ENCODE measurements around the gene BRD3OS.
"Not testable (repeated sequence)": the region's sequence is repeated elsewhere in the genome, so short reads cannot be mapped to it uniquely, and the experiment has no call there.

BRD3OS gene

DNA sequence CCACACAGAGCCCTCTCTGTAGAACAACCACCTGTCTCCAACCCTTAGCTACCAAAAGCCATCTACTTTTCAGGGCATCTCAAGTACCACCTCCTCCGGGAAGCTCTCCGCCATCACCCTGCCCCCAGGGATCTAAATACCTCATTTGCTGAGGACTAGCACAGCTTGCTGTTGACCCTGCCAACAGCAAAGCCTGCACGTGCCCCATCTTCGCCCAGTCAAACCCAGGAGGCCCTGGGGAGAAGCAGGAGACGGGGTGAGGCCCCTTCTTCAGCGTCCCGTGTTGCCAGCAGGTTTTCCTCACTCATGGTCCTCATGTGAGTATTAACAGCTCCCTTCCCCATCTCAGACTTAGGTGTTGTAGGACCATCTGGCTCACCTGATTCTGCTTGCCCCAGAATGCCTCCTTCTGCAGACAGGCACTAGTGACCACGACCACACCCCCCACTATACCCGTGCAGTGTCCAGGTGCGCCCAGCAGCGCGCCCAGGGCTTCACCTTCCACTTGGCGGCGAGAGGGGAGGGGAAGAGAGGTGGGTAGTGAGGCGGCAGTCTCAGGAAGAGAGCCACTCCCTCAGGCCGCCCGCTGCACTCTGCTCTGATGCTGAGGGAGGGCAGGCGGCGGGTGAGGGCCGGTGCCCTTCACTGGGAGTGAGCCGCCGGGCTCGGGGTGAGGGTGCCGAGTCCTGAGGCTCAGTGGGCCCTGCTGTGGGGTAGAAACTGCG lies 44.3 kb upstream of the BRD3OS start:
- H3K9me3 ChIP-seq (ENCODE audit: control insufficient read depth in 2 of 2, low read length in 2 of 2) = no peaks in the 10 kb centered on the region
- no peak overlapping the region for H3K4me3 ChIP-seq (ENCODE audit: low read length in 2 of 2)
- H3K27ac ChIP-seq (ENCODE audit: low read length) = no peak overlapping the region
- no peaks in the 10 kb centered on the region for H3K36me3 ChIP-seq (ENCODE audit: control insufficient read depth in 2 of 2, insufficient read depth in 2 of 2, low read length in 2 of 2)
- H3K27me3 ChIP-seq (ENCODE audit: control insufficient read depth in 1 of 2, insufficient read depth in 2 of 2, low read length in 2 of 2) = peaks cover 0 to 2% of the 10 kb centered on the region in 2 donors
- H3K4me1 ChIP-seq (ENCODE audit: control insufficient read depth, insufficient read depth, low read length) = peaks cover 16% of the 10 kb centered on the region
- H3K9ac ChIP-seq (ENCODE audit: low read length in 2 of 2) = no peak overlapping the region

DNA sequence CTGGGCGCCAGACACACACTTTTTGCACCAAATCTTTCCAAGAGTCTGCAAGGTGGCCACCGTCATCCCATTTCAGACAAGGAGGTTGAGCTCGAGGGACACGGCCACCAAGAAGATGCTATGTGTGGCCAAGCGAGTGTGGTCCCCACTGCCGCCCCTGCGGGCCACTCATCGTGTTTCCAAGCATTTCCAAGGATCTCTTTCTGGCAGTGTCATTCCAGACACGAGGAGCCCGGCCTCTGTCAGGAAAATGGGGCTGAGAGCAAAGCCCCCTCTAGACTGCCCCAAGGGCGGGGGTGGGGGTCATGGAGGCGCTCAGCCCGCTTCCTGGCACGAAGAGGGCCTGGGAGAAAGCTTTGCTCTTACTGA lies 43.7 kb upstream of the BRD3OS start:
- Histone ChIP-seq H3K4me3 (ENCODE audit: low read length in 2 of 2) (no peak overlapping the region), H3K27ac (ENCODE audit: low read length) (no peak overlapping the region)

GRCh38 chr9:133981958-133982681 lies 43.2 kb upstream of the BRD3OS start:
- no peaks in the 10 kb centered on the region for H3K36me3 ChIP-seq (ENCODE audit: control insufficient read depth in 2 of 2, insufficient read depth in 2 of 2, low read length in 2 of 2)
- peaks cover 16% of the 10 kb centered on the region for H3K4me1 ChIP-seq (ENCODE audit: control insufficient read depth, insufficient read depth, low read length)
- no peak overlapping the region for H3K4me3 ChIP-seq (ENCODE audit: low read length in 2 of 2)
- peaks cover 0 to 2% of the 10 kb centered on the region in 2 donors for H3K27me3 ChIP-seq (ENCODE audit: control insufficient read depth in 1 of 2, insufficient read depth in 2 of 2, low read length in 2 of 2)
- no peak overlapping the region for H3K27ac ChIP-seq (ENCODE audit: low read length)
- no peaks in the 10 kb centered on the region for H3K9me3 ChIP-seq (ENCODE audit: control insufficient read depth in 2 of 2, low read length in 2 of 2)
- H3K9ac ChIP-seq (ENCODE audit: low read length in 2 of 2) = no peak overlapping the region

More for the DNA sequence above, 43.7 kb upstream of the BRD3OS start:
- no peak overlapping the region for H3K9ac ChIP-seq (ENCODE audit: low read length in 2 of 2)
- H3K27me3 ChIP-seq (ENCODE audit: control insufficient read depth in 1 of 2, insufficient read depth in 2 of 2, low read length in 2 of 2) = peaks cover 0 to 2% of the 10 kb centered on the region in 2 donors
- H3K36me3 ChIP-seq (ENCODE audit: control insufficient read depth in 2 of 2, insufficient read depth in 2 of 2, low read length in 2 of 2) = no peaks in the 10 kb centered on the region
- H3K4me1 ChIP-seq (ENCODE audit: control insufficient read depth, insufficient read depth, low read length) = peaks cover 16% of the 10 kb centered on the region
- no peaks in the 10 kb centered on the region for H3K9me3 ChIP-seq (ENCODE audit: control insufficient read depth in 2 of 2, low read length in 2 of 2)

- Histone ChIP-seq H3K4me1 (ENCODE audit: control insufficient read depth, insufficient read depth, low read length) (peaks cover 16% of the 10 kb centered on the region), H3K4me3 (ENCODE audit: low read length in 2 of 2) (no peak overlapping the region), H3K27ac (ENCODE audit: low read length) (no peak overlapping the region), H3K9me3 (ENCODE audit: control insufficient read depth in 2 of 2, low read length in 2 of 2) (no peaks in the 10 kb centered on the region), H3K36me3 (ENCODE audit: control insufficient read depth in 2 of 2, insufficient read depth in 2 of 2, low read length in 2 of 2) (no peaks in the 10 kb centered on the region), H3K9ac (ENCODE audit: low read length in 2 of 2) (no peak overlapping the region), H3K27me3 (ENCODE audit: control insufficient read depth in 1 of 2, insufficient read depth in 2 of 2, low read length in 2 of 2) (peaks cover 0 to 2% of the 10 kb centered on the region in 2 donors)
These were observed 42.1 kb upstream of the BRD3OS start for GRCh38 chr9:133982971-133983720.

DNA sequence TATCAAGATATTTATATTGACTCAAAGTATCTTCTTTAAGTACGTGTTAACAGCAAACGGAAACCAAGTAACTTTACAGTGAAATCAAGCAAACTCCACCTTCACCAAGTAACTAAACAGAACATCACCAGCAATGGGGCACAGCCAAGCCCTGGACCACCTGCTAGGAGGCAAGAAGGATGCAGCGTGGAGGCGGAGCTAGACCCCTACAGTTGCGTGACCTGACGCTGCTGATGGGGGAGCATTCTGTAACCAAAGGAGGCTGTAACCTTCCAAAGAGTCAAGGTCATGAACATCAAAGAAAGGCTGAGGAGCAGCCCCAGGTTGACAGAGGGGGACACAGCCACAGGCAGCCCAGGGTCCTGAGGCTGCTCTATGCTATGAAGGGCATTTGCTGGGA lies 39.2 kb upstream of the BRD3OS start:
- H3K4me1 ChIP-seq (ENCODE audit: control insufficient read depth, insufficient read depth, low read length) = peaks cover 9% of the 10 kb centered on the region

GRCh38 chr9:133986774-133987445 lies 38.4 kb upstream of the BRD3OS start:
- peaks cover 10% of the 10 kb centered on the region for H3K4me1 ChIP-seq (ENCODE audit: control insufficient read depth, insufficient read depth, low read length)
- no peaks in the 10 kb centered on the region for H3K27me3 ChIP-seq (ENCODE audit: control insufficient read depth in 1 of 2, insufficient read depth in 2 of 2, low read length in 2 of 2)
- H3K36me3 ChIP-seq (ENCODE audit: control insufficient read depth in 2 of 2, insufficient read depth in 2 of 2, low read length in 2 of 2) = no peaks in the 10 kb centered on the region
- no peak overlapping the region for H3K9ac ChIP-seq (ENCODE audit: low read length in 2 of 2)
- no peaks in the 10 kb centered on the region for H3K9me3 ChIP-seq (ENCODE audit: control insufficient read depth in 2 of 2, low read length in 2 of 2)
- no peak overlapping the region for H3K4me3 ChIP-seq (ENCODE audit: low read length in 2 of 2)
- no peak overlapping the region for H3K27ac ChIP-seq (ENCODE audit: low read length)

More for the DNA sequence above, 39.2 kb upstream of the BRD3OS start:
- Histone ChIP-seq H3K9me3 (ENCODE audit: control insufficient read depth in 2 of 2, low read length in 2 of 2) (no peaks in the 10 kb centered on the region), H3K4me3 (ENCODE audit: low read length in 2 of 2) (no peak overlapping the region), H3K36me3 (ENCODE audit: control insufficient read depth in 2 of 2, insufficient read depth in 2 of 2, low read length in 2 of 2) (no peaks in the 10 kb centered on the region), H3K27me3 (ENCODE audit: control insufficient read depth in 1 of 2, insufficient read depth in 2 of 2, low read length in 2 of 2) (no peaks in the 10 kb centered on the region), H3K27ac (ENCODE audit: low read length) (no peak overlapping the region), H3K9ac (ENCODE audit: low read length in 2 of 2) (no peak overlapping the region)

DNA sequence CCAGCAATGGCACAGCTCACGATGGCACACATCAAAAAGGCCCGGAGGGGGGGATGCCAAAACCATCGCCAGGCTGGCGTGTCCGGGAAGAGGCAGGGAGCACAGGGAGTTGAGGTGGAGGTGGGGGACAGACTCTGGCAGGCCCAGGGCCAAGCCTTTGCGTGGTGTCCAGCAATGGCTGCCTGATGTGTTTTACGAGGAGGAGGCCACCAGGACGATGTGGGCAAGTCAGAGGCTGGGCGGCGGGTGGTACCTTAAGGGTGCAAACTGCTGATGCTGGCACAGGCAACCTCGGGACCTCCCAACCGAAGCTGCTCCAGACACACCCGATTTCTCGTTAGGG lies 37.9 kb upstream of the BRD3OS start:
- Histone ChIP-seq H3K9ac (ENCODE audit: low read length in 2 of 2) (no peak overlapping the region), H3K9me3 (ENCODE audit: control insufficient read depth in 2 of 2, low read length in 2 of 2) (no peaks in the 10 kb centered on the region), H3K4me1 (ENCODE audit: control insufficient read depth, insufficient read depth, low read length) (peaks cover 10% of the 10 kb centered on the region), H3K4me3 (ENCODE audit: low read length in 2 of 2) (no peak overlapping the region), H3K36me3 (ENCODE audit: control insufficient read depth in 2 of 2, insufficient read depth in 2 of 2, low read length in 2 of 2) (no peaks in the 10 kb centered on the region), H3K27ac (ENCODE audit: low read length) (no peak overlapping the region), H3K27me3 (ENCODE audit: control insufficient read depth in 1 of 2, insufficient read depth in 2 of 2, low read length in 2 of 2) (no peaks in the 10 kb centered on the region)

DNA sequence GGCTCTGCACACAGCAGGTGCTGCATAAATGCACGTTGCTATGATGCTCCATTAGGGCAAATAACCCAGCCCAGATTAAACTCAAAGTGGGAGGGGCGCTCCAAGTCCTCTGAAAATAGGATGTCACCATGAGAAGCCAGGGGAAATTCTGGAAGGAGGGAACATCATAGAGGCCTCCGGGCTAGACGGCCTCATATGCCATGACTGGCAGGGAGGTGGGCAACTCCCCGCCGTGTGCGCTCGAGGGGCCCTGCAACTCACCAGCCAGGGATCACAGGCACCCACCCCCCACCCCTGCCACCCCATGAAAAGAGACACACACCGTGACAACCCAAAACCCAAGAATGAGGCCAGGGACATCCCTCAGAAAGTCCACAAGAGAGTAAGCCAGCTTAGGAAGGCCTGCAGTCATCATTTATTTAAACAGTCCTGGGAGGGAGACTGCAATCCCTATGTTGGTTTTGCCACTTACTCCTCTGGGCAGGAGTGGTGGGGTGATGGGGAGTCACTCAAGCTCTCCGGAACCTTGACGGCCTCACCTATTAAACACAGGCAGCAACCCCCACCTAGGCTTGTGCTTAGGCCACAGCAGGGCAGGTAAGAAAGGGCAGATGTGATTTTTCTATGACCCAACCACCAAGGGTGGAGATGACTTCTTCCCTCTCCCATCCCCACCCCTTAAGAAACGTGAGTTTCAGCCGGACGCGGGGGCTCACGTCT lies 37.2 kb upstream of the BRD3OS start:
- Histone ChIP-seq H3K9ac (ENCODE audit: low read length in 2 of 2) (no peak overlapping the region), H3K9me3 (ENCODE audit: control insufficient read depth in 2 of 2, low read length in 2 of 2) (no peaks in the 10 kb centered on the region), H3K4me3 (ENCODE audit: low read length in 2 of 2) (no peak overlapping the region), H3K27me3 (ENCODE audit: control insufficient read depth in 1 of 2, insufficient read depth in 2 of 2, low read length in 2 of 2) (no peaks in the 10 kb centered on the region), H3K36me3 (ENCODE audit: control insufficient read depth in 2 of 2, insufficient read depth in 2 of 2, low read length in 2 of 2) (no peaks in the 10 kb centered on the region), H3K27ac (ENCODE audit: low read length) (no peak overlapping the region), H3K4me1 (ENCODE audit: control insufficient read depth, insufficient read depth, low read length) (peaks cover 11% of the 10 kb centered on the region)

DNA sequence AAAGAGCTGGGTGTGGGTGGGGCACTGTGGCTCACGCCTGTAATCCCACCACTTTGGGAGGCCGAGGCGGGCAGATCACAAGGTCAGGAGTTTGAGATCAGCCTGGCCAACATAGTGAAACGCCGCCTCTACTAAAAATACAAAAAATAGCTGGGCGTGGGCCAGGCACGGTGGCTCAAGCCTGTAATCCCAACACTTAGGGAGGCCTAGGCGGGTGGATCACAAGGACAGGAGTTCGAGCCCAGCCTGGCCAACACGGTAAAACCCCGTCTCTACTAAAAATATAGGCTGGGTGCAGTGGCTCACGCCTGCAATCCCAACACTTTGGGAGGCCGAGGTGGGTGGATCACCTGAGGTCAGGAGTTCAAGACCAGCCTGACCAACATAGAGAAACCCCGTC lies 36.5 kb upstream of the BRD3OS start:
- H3K27me3 ChIP-seq (ENCODE audit: control insufficient read depth in 1 of 2, insufficient read depth in 2 of 2, low read length in 2 of 2); H3K27ac ChIP-seq (ENCODE audit: low read length); H3K4me3 ChIP-seq (ENCODE audit: low read length in 2 of 2); H3K36me3 ChIP-seq (ENCODE audit: control insufficient read depth in 2 of 2, insufficient read depth in 2 of 2, low read length in 2 of 2); H3K9me3 ChIP-seq (ENCODE audit: control insufficient read depth in 2 of 2, low read length in 2 of 2); H3K9ac ChIP-seq (ENCODE audit: low read length in 2 of 2): not testable (repeated sequence)
- H3K4me1 ChIP-seq (ENCODE audit: control insufficient read depth, insufficient read depth, low read length) = peaks cover 17% of the 10 kb centered on the region
